K562 (cell line): ENCODE results near the gene ZNF219.

Source experiments
- CHCHD3 ChIP-seq: fragments of 250-450 bp; sonication (Bioruptor Pico); IDR thresholded peaks from 2 replicates; pipeline ENCODE4 v2.1.2; 2022; ENCODE audit warnings: mild to moderate bottlenecking
- CHD1 ChIP-seq: fragments of 200-600 bp; sonication (generic); IDR thresholded peaks from one replicate; pipeline ENCODE4 v1.6.1; 2012; ENCODE audit warnings: mild to moderate bottlenecking, moderate library complexity, low read length, inconsistent platforms
- CTCF ChIP-seq, 3 experiments: IDR thresholded peaks in 2 of 3; conservative IDR thresholded peaks in 1 of 3; 2 replicates each; pipeline ENCODE4 v1.5.1; 2011 to 2012; ENCODE audit warnings: low read length in 3 of 3, mild to moderate bottlenecking in 3 of 3, control low read depth in 2 of 3, improper control_type of control experiment in 1 of 3, inconsistent platforms in 1 of 3, low read depth in 1 of 3, mixed read lengths in 1 of 3, moderate library complexity in 1 of 3; ENCODE audit not compliant: insufficient read depth in 2 of 3
- EP300 ChIP-seq: IDR thresholded peaks from 2 replicates; pipeline ENCODE4 v1.6.1; 2012; ENCODE audit warnings: low read length, improper control_type of control experiment
- GTF2F1 ChIP-seq: IDR thresholded peaks from 2 replicates; pipeline ENCODE4 v1.6.1; 2011; ENCODE audit warnings: low read depth, low read length, improper control_type of control experiment
- HDGF ChIP-seq: fragments of 450-650 bp; IDR thresholded peaks from 2 replicates; pipeline ENCODE4 v1.6.1; 2016
- MCM7 ChIP-seq, 2 experiments: fragments of 450-650 bp; IDR thresholded peaks; 2 replicates each; pipeline ENCODE4 v1.6.1; 2016 to 2018
- MYC ChIP-seq, 2 experiments: fragments of 250-450 bp in 1 of 2; sonication (Bioruptor Pico) in 1 of 2; IDR thresholded peaks; 2 replicates each; pipeline versions ENCODE4 v1.5.1 to v1.6.1; 2012 to 2021; ENCODE audit warnings: low read depth in 2 of 2, borderline replicate concordance in 1 of 2, improper control_type of control experiment in 1 of 2, low read length in 1 of 2, mild to moderate bottlenecking in 1 of 2, moderate library complexity in 1 of 2
- SPI1 ChIP-seq: IDR thresholded peaks from 2 replicates; pipeline ENCODE4 v1.6.1; 2011; ENCODE audit warnings: low read depth, low read length, control low read depth, borderline replicate concordance
- ZHX1 ChIP-seq: fragments of 150-350 bp; conservative IDR thresholded peaks from 2 replicates; pipeline ENCODE4 v1.6.1; 2014; ENCODE audit warnings: low read length
- TF ChIP-seq, protein P1 (sequence below): fragments of 250-450 bp; sonication (Bioruptor Pico); IDR thresholded peaks from 2 replicates; pipeline ENCODE4 v1.4.0; 2020; ENCODE audit warnings: mild to moderate bottlenecking

DNA sequence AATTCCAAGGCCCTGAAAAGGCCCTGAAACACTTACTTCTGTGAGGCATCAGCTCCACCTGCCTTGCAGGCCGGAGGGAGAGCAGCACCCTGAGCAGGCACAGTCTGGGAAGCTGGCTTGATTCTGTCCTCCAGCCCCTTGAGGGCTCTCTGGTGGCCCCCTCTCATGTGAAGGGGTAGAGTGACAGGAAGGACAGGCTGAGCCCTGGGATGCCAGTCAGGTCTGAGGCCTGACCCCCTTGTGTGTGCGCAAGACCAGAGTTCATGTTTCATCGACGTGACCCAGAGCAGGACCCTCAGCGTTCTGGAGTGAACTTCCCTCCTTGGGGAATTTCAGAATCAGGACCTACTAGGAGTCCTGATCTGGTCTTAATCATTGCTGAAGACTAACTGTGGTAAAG, 39.6 kb downstream of the ZNF219 start:
- TF ChIP-seq, protein P1, sequence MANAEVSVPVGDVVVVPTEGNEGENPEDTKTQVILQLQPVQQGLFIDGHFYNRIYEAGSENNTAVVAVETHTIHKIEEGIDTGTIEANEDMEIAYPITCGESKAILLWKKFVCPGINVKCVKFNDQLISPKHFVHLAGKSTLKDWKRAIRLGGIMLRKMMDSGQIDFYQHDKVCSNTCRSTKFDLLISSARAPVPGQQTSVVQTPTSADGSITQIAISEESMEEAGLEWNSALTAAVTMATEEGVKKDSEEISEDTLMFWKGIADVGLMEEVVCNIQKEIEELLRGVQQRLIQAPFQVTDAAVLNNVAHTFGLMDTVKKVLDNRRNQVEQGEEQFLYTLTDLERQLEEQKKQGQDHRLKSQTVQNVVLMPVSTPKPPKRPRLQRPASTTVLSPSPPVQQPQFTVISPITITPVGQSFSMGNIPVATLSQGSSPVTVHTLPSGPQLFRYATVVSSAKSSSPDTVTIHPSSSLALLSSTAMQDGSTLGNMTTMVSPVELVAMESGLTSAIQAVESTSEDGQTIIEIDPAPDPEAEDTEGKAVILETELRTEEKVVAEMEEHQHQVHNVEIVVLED (CRISPR knock-in tag), result no peak
- TF ChIP-seq CTCF (IDR thresholded peaks at IDR 0.05 in 2 of 3, conservative IDR thresholded peaks at IDR 0.05 in 1 of 3; ENCODE audit: insufficient read depth in 2 of 3, low read depth in 1 of 3, low read length in 3 of 3) (no peak), GTF2F1 (no peak), MYC (IDR thresholded peaks at IDR 0.05; ENCODE audit: low read depth, low read length) (no peak), MYC (CRISPR knock-in tag; IDR thresholded peaks at IDR 0.05; ENCODE audit: borderline replicate concordance, low read depth) (no peak), MCM7 (IDR thresholded peaks at IDR 0.05) (no peak), EP300 (no peak), SPI1 (no peak), CHCHD3 (CRISPR knock-in tag) (no peak), ZHX1 (no peak), CHD1 (no peak), HDGF (no peak)
